RPMI8226 (cell line): ENCODE results near the gene FOXO3.

Experiments used
- DNase-seq: peaks from one replicate; pipeline ENCODE4 v3.0.0-alpha.2; 2015

FOXO3 gene

GRCh38 chr6:108689272-108690161, 128.8 kb downstream of the FOXO3 start:
- peak; percentile 89 for DNase-seq

GRCh38 chr6:108690326-108691049, 129.8 kb downstream of the FOXO3 start:
- no peak for DNase-seq

GRCh38 chr6:108693430-108694154, 132.9 kb downstream of the FOXO3 start:
- DNase-seq = no peak

- no peak for DNase-seq
These were observed 134.1 kb downstream of the FOXO3 start for GRCh38 chr6:108694816-108695215.

- DNase-seq = no peak
These were observed 136.9 kb downstream of the FOXO3 start for GRCh38 chr6:108697561-108698161.

GRCh38 chr6:108698593-108699289, 138.0 kb downstream of the FOXO3 start:
- no peak for DNase-seq

GRCh38 chr6:108699290-108700041, 138.7 kb downstream of the FOXO3 start:
- DNase-seq = no peak

GRCh38 chr6:108702106-108702851, 141.6 kb downstream of the FOXO3 start:
- DNase-seq = no peak

GRCh38 chr6:108706649-108707048, 145.9 kb downstream of the FOXO3 start:
- DNase-seq = no peak

GRCh38 chr6:108707328-108707976, 146.7 kb downstream of the FOXO3 start:
- DNase-seq = no peak

- DNase-seq = no peak
These were observed 149.3 kb downstream of the FOXO3 start for GRCh38 chr6:108710030-108710429.

- no peak for DNase-seq
These were observed 149.8 kb downstream of the FOXO3 start for GRCh38 chr6:108710551-108710950.

- no peak for DNase-seq
These were observed 150.4 kb downstream of the FOXO3 start for GRCh38 chr6:108711071-108711470.

GRCh38 chr6:108711826-108712225, 151.1 kb downstream of the FOXO3 start:
- DNase-seq = no peak

GRCh38 chr6:108712946-108713345, 152.2 kb downstream of the FOXO3 start:
- DNase-seq = no peak

- DNase-seq = no peak
These were observed 153.5 kb downstream of the FOXO3 start for GRCh38 chr6:108714101-108714765.

GRCh38 chr6:108714766-108715414, 154.2 kb downstream of the FOXO3 start:
- no peak for DNase-seq

- DNase-seq = no peak
These were observed 155.1 kb downstream of the FOXO3 start for GRCh38 chr6:108715832-108716231.
